Adrenal gland (tissue), 5 donors: ENCODE results near the gene IMPDH1.
A peak's percentile ranks its signal among the peaks of the same experiment; 100 is the strongest.

Experiments used
- CTCF ChIP-seq, 6 experiments: fragments of 450-650 bp in 4 of 6; fragments of 200-600 bp in 2 of 6; sonication (generic) in 1 of 6; IDR thresholded peaks; 1 replicate in 5 of 6; 2 replicates in 1 of 6; pipeline versions ENCODE4 v1.5.1 to v1.8.0; 2016 to 2021; ENCODE audit warnings: antibody characterized with exemption in 6 of 6, mild to moderate bottlenecking in 2 of 6, moderate library complexity in 1 of 6
- POLR2A ChIP-seq, 2 donors: fragments of 450-650 bp; IDR thresholded peaks; one replicate each; pipeline ENCODE4 v1.6.1; 2017; ENCODE audit warnings: antibody characterized with exemption in 2 of 2, mild to moderate bottlenecking in 2 of 2, moderate library complexity in 1 of 2
- donor health status: DM: no; HTN: no; CAD: no.

DNA sequence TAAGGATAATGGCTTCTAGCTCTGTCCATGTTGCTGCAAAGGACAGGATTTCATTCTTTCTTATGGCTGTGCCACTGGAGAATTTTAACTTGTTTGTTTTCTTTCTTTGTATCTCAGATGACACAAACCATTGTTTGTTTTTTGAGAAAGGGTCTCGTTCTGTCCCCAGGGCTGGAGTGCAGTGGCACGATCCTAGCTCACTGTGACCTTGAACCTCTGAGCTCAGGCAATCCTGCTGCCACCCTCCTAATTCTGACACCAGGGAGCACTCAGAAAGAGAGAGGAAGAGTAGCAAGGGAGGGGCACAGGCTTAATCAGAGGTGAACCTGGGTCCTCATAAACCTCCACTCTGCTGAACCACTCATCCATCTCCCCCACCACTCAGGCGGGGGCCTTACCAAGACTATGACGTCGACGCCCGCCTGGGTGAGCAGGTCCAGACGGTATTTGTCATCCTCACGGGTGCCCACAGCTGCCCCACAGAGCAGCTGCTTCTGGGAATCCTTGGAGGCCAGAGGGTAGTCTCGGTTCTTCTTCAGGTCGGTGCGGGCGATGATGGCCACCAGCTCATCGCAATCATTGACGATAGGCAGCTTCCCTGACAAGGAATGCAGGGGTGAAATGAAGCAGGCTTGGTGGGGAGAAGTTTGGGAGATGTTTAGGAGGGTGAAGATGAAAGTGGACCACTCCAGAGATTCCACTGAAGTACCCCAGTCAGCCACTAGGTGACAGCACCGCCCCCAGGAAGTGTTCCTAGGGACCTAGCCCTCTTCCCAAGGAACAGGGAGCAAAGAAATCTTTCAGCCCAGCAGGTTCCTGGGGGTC, 11.6 kb downstream of the IMPDH1 start:
- TF ChIP-seq CTCF (IDR thresholded peaks at IDR 0.05) = peak; percentile 85 to 96 (median 90)
- no peak for TF ChIP-seq POLR2A (IDR thresholded peaks at IDR 0.05)
